ENCODE data around the gene KCMF1.

- no peak for TF ChIP-seq GABPA (IDR thresholded peaks at IDR 0.05; ENCODE audit: low read depth)
- no peak for TF ChIP-seq CTCF (IDR thresholded peaks at IDR 0.05)
- TF ChIP-seq TAF1 (IDR thresholded peaks at IDR 0.05; ENCODE audit: borderline replicate concordance, low read depth, low read length) = no peak
- TF ChIP-seq REST (IDR thresholded peaks at IDR 0.05; ENCODE audit: low read depth, low read length) = no peak
- TF ChIP-seq TCF12 (IDR thresholded peaks at IDR 0.05) = no peak
- no peak for TF ChIP-seq JUND (IDR thresholded peaks at IDR 0.05)
- TF ChIP-seq RXRA (IDR thresholded peaks at IDR 0.05; ENCODE audit: borderline replicate concordance, low read depth) = no peak
- TF ChIP-seq RFX5 (IDR thresholded peaks at IDR 0.05; ENCODE audit: low read length) = no peak
- no peak for TF ChIP-seq POLR2AphosphoS5 (IDR thresholded peaks at IDR 0.05; ENCODE audit: low read depth, low read length)
- no peak for TF ChIP-seq SIN3A (IDR thresholded peaks at IDR 0.05; ENCODE audit: borderline replicate concordance, low read depth, low read length)
- no peak for TF ChIP-seq PBX3 (IDR thresholded peaks at IDR 0.05)
Measured at GRCh38 chr2:84957771-84958134, 13.2 kb upstream of the KCMF1 start.
